Panc1 (cell line): ENCODE measurements around the gene KCNG2. TPM values are rescaled to one million over a fixed set of nuclear protein-coding genes. Genes with fewer than 3 reads are reported as not detected.

Experiments
- ATAC-seq: fragments of 200-7000 bp; cut with Tn5 transposase; 2 replicates; pipeline ENCODE4 v1.9.1; 2020; ENCODE audit warnings: mild to moderate bottlenecking, moderate library complexity
- BruUV-seq: library from RNA; stranded (reverse); fragments of 400-500 nt; replicated peaks from 2 replicates; lab custom pipeline; 2021; lab: Mats Ljungman, UMichigan
- CTCF ChIA-PET: fragments of 300-600 bp; sonication (Branson Sonifier 250); formaldehyde crosslinking; loops from one replicate; lab custom pipeline; 2022; ENCODE audit warnings: antibody characterized with exemption; lab: Charles Lee
- POLR2A ChIA-PET: fragments of 300-600 bp; sonication (Branson Sonifier 250); formaldehyde crosslinking; loops from one replicate; lab custom pipeline; 2022; ENCODE audit warnings: antibody characterized with exemption; lab: Charles Lee
- DNase-seq: peaks from one replicate; pipeline ENCODE4 v3.0.0-alpha.2; 2010; ENCODE audit warnings: low read depth, low spot score
- H3K27ac ChIP-seq: 2 replicates; pipeline ENCODE4 v1.5.1; 2011; ENCODE audit warnings: mild to moderate bottlenecking, low read length, inconsistent platforms
- H3K27me3 ChIP-seq: fragments of 200-500 bp; sonication (Bioruptor generic); 2 replicates; pipeline ENCODE4 v1.6.0; 2014; ENCODE audit warnings: low read length, inconsistent platforms; ENCODE audit not compliant: control insufficient read depth, insufficient read depth
- H3K36me3 ChIP-seq: fragments of 200-500 bp; sonication (Bioruptor generic); 2 replicates; pipeline ENCODE4 v1.5.1; 2014; ENCODE audit warnings: inconsistent platforms, mild to moderate bottlenecking, low read length, moderate library complexity; ENCODE audit not compliant: control insufficient read depth, insufficient read depth
- H3K4me1 ChIP-seq: 2 replicates; pipeline ENCODE4 v1.5.1; 2011; ENCODE audit warnings: inconsistent platforms, mild to moderate bottlenecking, low read length, moderate library complexity; ENCODE audit not compliant: control insufficient read depth, insufficient read depth
- H3K4me3 ChIP-seq, 2 experiments: 2 replicates each; pipeline ENCODE4 v1.5.1; 2011 to 2012; ENCODE audit warnings: low read depth in 2 of 2, low read length in 2 of 2, mild to moderate bottlenecking in 2 of 2, inconsistent platforms in 1 of 2, moderate library complexity in 1 of 2
- H3K9me3 ChIP-seq: fragments of 200-500 bp; sonication (Bioruptor generic); 2 replicates; pipeline ENCODE4 v1.5.1; 2014; ENCODE audit warnings: low read depth, mild to moderate bottlenecking, inconsistent platforms, low read length, moderate library complexity; ENCODE audit not compliant: control insufficient read depth, insufficient read depth
- CTCF ChIP-seq: fragments of 450-650 bp; IDR thresholded peaks from 2 replicates; pipeline ENCODE4 v1.5.1; 2017; ENCODE audit warnings: mild to moderate bottlenecking
- POLR2AphosphoS5 ChIP-seq: IDR thresholded peaks from 2 replicates; pipeline ENCODE4 v1.6.1; 2012; ENCODE audit warnings: mild to moderate bottlenecking, low read depth, low read length, moderate library complexity
- REST ChIP-seq, 2 experiments: IDR thresholded peaks; 2 replicates each; pipeline ENCODE4 v1.6.1; 2011 to 2012; ENCODE audit warnings: low read depth in 2 of 2, control low read depth in 1 of 2, low read length in 1 of 2, mild to moderate bottlenecking in 1 of 2, moderate library complexity in 1 of 2; ENCODE audit not compliant: insufficient read depth in 1 of 2
- SIN3A ChIP-seq: IDR thresholded peaks from 2 replicates; pipeline ENCODE4 v1.6.1; 2012; ENCODE audit warnings: low read depth, mild to moderate bottlenecking, low read length, moderate library complexity, borderline replicate concordance; ENCODE audit not compliant: insufficient read depth
- TCF7L2 ChIP-seq: IDR thresholded peaks from 2 replicates; pipeline ENCODE4 v1.6.1; 2011; ENCODE audit warnings: mild to moderate bottlenecking, low read depth, low read length, inconsistent platforms
- in situ Hi-C: cut with HindIII; loops from 2 replicates; pipeline ENCODE4 v1.10.0; 2016; ENCODE audit warnings: low sequenced_read_pairs, low pct_unique_long_range_greater_than_20kb
- intact Hi-C: fragments of 100-400 bp; cut with micrococcal nuclease; formaldehyde crosslinking; loops from one replicate; pipeline ENCODE4 v1.10.0; 2022; ENCODE audit not compliant: unreplicated experiment
- total RNA-seq: library from RNA; stranded (reverse); gene quantifications from one replicate; pipeline ENCODE4 v1.2.1, GENCODE V29; 2021; ENCODE audit not compliant: unreplicated experiment

Gene KCNG2
- total RNA-seq, 1 experiment from 2014 or later = not detected

- H3K27me3 ChIP-seq = no peaks in the 10 kb centered on the region; the same call in 1 of the 2 replicates
- no peak overlapping the region for H3K27ac ChIP-seq
- H3K4me3 ChIP-seq = no peak overlapping the region
- BruUV-seq = no TSS peak
- TF ChIP-seq CTCF (no peak), REST (IDR thresholded peaks at IDR 0.05; ENCODE audit: insufficient read depth in 1 of 2, low read depth in 2 of 2, low read length in 1 of 2) (no peak), POLR2AphosphoS5 (no peak), SIN3A (no peak), TCF7L2 (no peak)
- intact Hi-C loops = no loop called here
- no peak for ATAC-seq
- in situ Hi-C loops = no loop called here
- H3K9me3 ChIP-seq = no peaks in the 10 kb centered on the region
- CTCF ChIA-PET = interaction anchor here (0.6 kb wide), 1 partner anchor 772 kb away, joined by 4 read pairs; no protein-coding TSS in a partner anchor
- H3K36me3 ChIP-seq = no peaks in the 10 kb centered on the region
- DNase-seq = no peak
- POLR2A ChIA-PET = no interaction called here
- no peaks in the 10 kb centered on the region for H3K4me1 ChIP-seq
Observed at GRCh38 chr18:79871026-79871390, 73.3 kb downstream of the KCNG2 start.

GRCh38 chr18:79871481-79872091 lies 73.8 kb downstream of the KCNG2 start:
- ChIA-PET CTCF (no interaction called here), POLR2A (interaction anchor here (0.6 kb wide), 1 partner anchor 114 kb away, joined by 10 read pairs; no protein-coding TSS in a partner anchor)
- Histone ChIP-seq H3K4me3 (no peak overlapping the region), H3K9me3 (no peaks in the 10 kb centered on the region), H3K4me1 (0 out of 2 replicates have a peak, but pooled peaks cover under 1% of the 10 kb centered on the region), H3K27ac (no peak overlapping the region), H3K27me3 (no peaks in the 10 kb centered on the region; the same call in 1 of the 2 replicates), H3K36me3 (no peaks in the 10 kb centered on the region)
- no TSS peak for BruUV-seq
- no peak for TF ChIP-seq SIN3A
- no peak for TF ChIP-seq CTCF
- DNase-seq (no peak), ATAC-seq (no peak)
- in situ Hi-C loops (no loop called here), intact Hi-C loops (no loop called here)
